Muscle layer of colon (tissue), 2 donors: ENCODE data around the gene TMEM254.
A peak's percentile ranks its signal among the peaks of the same experiment; 100 is the strongest.
"Not testable (repeated sequence)": the region's sequence is repeated elsewhere in the genome, so short reads cannot be mapped to it uniquely, and the experiment has no call there.

Source experiments
- H3K27ac ChIP-seq: one replicate; pipeline ENCODE4 v1.7.0; 2013; ENCODE audit warnings: low read depth, mild to moderate bottlenecking, low read length, moderate library complexity
- H3K27me3 ChIP-seq, 2 donors: one replicate each; pipeline ENCODE4 v1.7.0; 2013; ENCODE audit warnings: low read length in 2 of 2, mild to moderate bottlenecking in 2 of 2; ENCODE audit not compliant: insufficient read depth in 2 of 2, control insufficient read depth in 1 of 2
- H3K36me3 ChIP-seq: one replicate; pipeline ENCODE4 v1.7.0; 2013; ENCODE audit warnings: mild to moderate bottlenecking, low read length; ENCODE audit not compliant: insufficient read depth
- H3K4me1 ChIP-seq: one replicate; pipeline ENCODE4 v1.7.0; 2013; ENCODE audit warnings: mild to moderate bottlenecking, low read length; ENCODE audit not compliant: insufficient read depth
- H3K4me3 ChIP-seq, 2 donors: one replicate each; pipeline ENCODE4 v1.7.0; 2013; ENCODE audit warnings: low read length in 2 of 2, low read depth in 1 of 2, mild to moderate bottlenecking in 1 of 2, moderate library complexity in 1 of 2
- H3K9ac ChIP-seq: one replicate; pipeline ENCODE4 v1.7.0; 2013; ENCODE audit warnings: low read length
- H3K9me3 ChIP-seq: one replicate; pipeline ENCODE4 v1.7.0; 2013; ENCODE audit warnings: mild to moderate bottlenecking, low read length
- donor health status: abdominal sarcoma.
- donor health status: Adenocarcinoma of cecum.

The TMEM254 gene

GRCh38 chr10:80078448-80079311 lies at the start of gene TMEM254:
TSS of gene TMEM254 (plus strand) at chr10:80078665. CDS start at chr10:80078700, 35 bp downstream.
- Histone ChIP-seq H3K9ac (peak within 1 kb of the TSS; percentile 79), H3K4me1 (peaks cover 17% of the 10 kb centered on the region), H3K4me3 (peak within 1 kb of the TSS; percentile 75 to 83), H3K27ac (peak within 1 kb of the TSS; percentile 83), H3K9me3 (no peaks in the 10 kb centered on the region), H3K27me3 (no peaks in the 10 kb centered on the region), H3K36me3 (no peaks in the 10 kb centered on the region)

- not testable (repeated sequence) for H3K9ac ChIP-seq, H3K27ac ChIP-seq, H3K27me3 ChIP-seq, H3K36me3 ChIP-seq, H3K9me3 ChIP-seq, H3K4me3 ChIP-seq, H3K4me1 ChIP-seq
Measured at GRCh38 chr10:80029205-80029604, 49.3 kb upstream of the TMEM254 start.

GRCh38 chr10:80029865-80030264 lies 48.6 kb upstream of the TMEM254 start:
- not testable (repeated sequence) for H3K4me1 ChIP-seq, H3K9ac ChIP-seq, H3K4me3 ChIP-seq, H3K36me3 ChIP-seq, H3K27ac ChIP-seq, H3K9me3 ChIP-seq, H3K27me3 ChIP-seq

- Histone ChIP-seq H3K9ac (no peak overlapping the region), H3K4me1 (no peaks in the 10 kb centered on the region), H3K27ac (no peak overlapping the region), H3K4me3 (no peak overlapping the region), H3K27me3 (no peaks in the 10 kb centered on the region), H3K36me3 (no peaks in the 10 kb centered on the region), H3K9me3 (no peaks in the 10 kb centered on the region)
Measured at GRCh38 chr10:80032503-80032902, 46.0 kb upstream of the TMEM254 start.

- not testable (repeated sequence) for H3K27ac ChIP-seq, H3K9me3 ChIP-seq, H3K4me1 ChIP-seq, H3K27me3 ChIP-seq, H3K4me3 ChIP-seq, H3K36me3 ChIP-seq, H3K9ac ChIP-seq
Measured at GRCh38 chr10:80034766-80035165, 43.7 kb upstream of the TMEM254 start.

- not testable (repeated sequence) for H3K27me3 ChIP-seq, H3K4me3 ChIP-seq, H3K9me3 ChIP-seq, H3K9ac ChIP-seq, H3K27ac ChIP-seq, H3K36me3 ChIP-seq, H3K4me1 ChIP-seq
Measured at GRCh38 chr10:80035430-80035829, 43.0 kb upstream of the TMEM254 start.

- H3K36me3 ChIP-seq, H3K27ac ChIP-seq, H3K9ac ChIP-seq, H3K4me3 ChIP-seq, H3K9me3 ChIP-seq, H3K27me3 ChIP-seq, H3K4me1 ChIP-seq: not testable (repeated sequence)
Measured at GRCh38 chr10:80036921-80037500, 41.5 kb upstream of the TMEM254 start.

GRCh38 chr10:80038226-80038625 lies 40.2 kb upstream of the TMEM254 start:
- not testable (repeated sequence) for H3K27me3 ChIP-seq, H3K4me1 ChIP-seq, H3K9ac ChIP-seq, H3K36me3 ChIP-seq, H3K27ac ChIP-seq, H3K9me3 ChIP-seq, H3K4me3 ChIP-seq

- H3K9ac ChIP-seq = no peak overlapping the region
- H3K36me3 ChIP-seq = no peaks in the 10 kb centered on the region
- no peak overlapping the region for H3K4me3 ChIP-seq
- no peak overlapping the region for H3K27ac ChIP-seq
- no peaks in the 10 kb centered on the region for H3K4me1 ChIP-seq
- no peaks in the 10 kb centered on the region for H3K9me3 ChIP-seq
- H3K27me3 ChIP-seq = no peaks in the 10 kb centered on the region
Measured at GRCh38 chr10:80041162-80041561, 37.3 kb upstream of the TMEM254 start.

GRCh38 chr10:80044935-80045334 lies 33.5 kb upstream of the TMEM254 start:
- H3K9ac ChIP-seq, H3K4me1 ChIP-seq, H3K36me3 ChIP-seq, H3K27ac ChIP-seq, H3K4me3 ChIP-seq, H3K27me3 ChIP-seq, H3K9me3 ChIP-seq: not testable (repeated sequence)

- H3K9ac ChIP-seq = no peak overlapping the region
Measured at GRCh38 chr10:80046629-80047441, 31.6 kb upstream of the TMEM254 start.

More at GRCh38 chr10:80046629-80047441, 31.6 kb upstream of the TMEM254 start:
- Histone ChIP-seq H3K9me3 (no peaks in the 10 kb centered on the region), H3K27ac (no peak overlapping the region), H3K27me3 (no peaks in the 10 kb centered on the region), H3K36me3 (no peaks in the 10 kb centered on the region), H3K4me3 (no peak overlapping the region), H3K4me1 (no peaks in the 10 kb centered on the region)
